Umbilical cord (tissue), 2 donors: ENCODE measurements around the gene RNF126. TPM values are rescaled to one million over a fixed set of nuclear protein-coding genes. Genes with fewer than 3 reads are reported as not detected.

Experiments used
- DNase-seq: peaks from one replicate; pipeline ENCODE4 v3.0.0-alpha.2; 2015; ENCODE audit warnings: low spot score
- total RNA-seq: library from RNA; depleted of rRNA; stranded (reverse); fragments of >200 nt; gene quantifications from one replicate; pipeline ENCODE4 v1.2.3, GENCODE V29; 2014; ENCODE audit warnings: low replicate concordance; ENCODE audit not compliant: insufficient read depth

The RNF126 gene
- total RNA-seq, 1 donor from 2014 or later, result 1.7 TPM

DNA sequence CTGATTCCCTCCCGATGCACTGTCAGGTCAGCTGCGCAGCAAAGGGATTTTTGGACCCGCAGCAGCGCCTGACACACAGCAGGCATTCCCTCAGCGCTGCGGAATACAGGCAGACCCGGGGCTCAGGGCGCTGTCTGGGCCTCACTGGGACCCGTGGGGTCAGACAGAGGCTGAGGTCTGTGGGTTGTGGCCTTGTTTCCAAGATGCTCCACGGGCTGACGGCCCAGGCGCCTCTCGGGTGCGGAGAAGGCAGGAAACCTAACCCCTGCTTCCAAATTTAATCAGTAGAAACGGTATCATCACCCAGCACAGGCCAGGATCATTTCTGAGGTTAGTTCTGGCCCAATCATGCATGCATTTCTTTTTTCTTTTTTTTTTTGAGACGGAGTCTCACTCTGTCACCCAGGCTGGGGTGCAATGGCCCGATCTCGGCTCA, 686 bp upstream of the RNF126 start:
- no peak for DNase-seq

DNA sequence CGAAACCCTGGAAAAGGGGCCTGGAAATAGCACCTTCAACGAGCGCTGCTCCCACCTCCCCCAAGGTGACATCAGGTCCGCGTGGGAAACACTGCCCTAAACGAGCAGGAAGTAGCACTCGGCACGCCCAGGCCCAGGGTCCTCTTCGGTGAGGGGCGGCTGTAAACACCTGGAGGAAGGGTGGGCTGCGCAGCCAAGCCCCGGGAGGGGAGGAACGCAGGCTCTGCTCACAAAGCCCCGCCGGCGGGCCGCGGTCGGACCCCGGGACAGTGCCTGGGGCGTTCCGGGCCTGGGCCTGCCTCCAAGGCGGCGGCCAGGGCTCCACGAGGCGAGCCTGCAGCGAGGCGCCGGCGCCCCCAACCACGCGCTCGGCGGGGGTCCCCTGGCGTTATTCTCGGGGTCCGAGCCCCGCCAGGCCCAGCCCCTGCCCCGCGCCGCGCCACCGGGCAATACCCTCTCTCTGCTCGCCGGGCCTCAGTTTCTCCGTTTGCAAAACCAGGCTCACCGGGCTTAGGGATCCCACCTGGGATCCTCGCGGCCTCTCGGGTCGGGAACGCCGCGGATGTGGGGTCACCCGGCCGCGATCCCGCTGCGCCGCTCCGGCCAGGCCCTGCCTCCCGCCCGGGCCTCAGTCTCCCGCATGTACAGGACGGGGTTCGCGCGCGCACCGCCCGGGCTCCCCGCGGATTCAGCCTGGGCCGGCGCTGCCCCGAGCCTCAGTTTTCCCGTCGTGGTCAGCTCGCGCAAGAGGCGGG, 630 bp downstream of the RNF126 start:
- DNase-seq, result no peak

DNA sequence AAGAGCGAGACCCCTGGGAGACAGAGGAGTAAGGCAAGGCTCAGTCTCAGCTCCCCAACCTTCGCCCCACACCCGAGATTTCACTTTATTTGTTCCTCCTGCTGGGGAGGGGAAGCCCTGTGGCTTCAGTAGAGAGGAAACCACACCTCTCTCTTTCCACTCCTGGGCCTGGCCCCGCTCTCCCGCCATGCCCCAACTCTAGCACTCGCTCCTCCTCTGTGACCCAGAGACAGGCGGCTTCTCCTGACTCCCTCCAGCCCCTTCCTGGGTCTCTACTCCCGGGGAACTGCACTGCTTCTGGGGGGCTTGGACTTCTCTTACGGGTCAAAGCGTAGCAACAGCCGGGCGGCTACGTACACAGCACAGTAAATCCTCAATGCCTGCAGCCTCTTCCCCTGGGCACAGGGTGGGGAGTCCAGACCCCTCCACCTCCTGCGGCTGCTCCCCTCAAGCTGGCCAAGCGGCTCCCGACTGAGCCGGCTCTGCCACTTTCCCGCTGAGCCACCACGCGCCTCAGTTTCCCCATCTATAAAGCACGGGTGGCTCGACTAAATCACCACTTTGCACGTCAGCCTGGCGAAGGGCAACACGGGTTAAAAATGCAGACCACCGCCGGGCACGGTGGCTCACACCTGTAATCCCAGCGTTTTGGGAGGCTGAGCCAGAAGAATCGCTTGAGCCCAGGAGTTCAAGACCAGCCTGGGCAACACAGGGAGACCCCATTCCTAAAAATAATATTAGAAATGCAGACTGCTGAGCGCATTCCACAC, 1.4 kb downstream of the RNF126 start:
- DNase-seq, result no peak

DNA sequence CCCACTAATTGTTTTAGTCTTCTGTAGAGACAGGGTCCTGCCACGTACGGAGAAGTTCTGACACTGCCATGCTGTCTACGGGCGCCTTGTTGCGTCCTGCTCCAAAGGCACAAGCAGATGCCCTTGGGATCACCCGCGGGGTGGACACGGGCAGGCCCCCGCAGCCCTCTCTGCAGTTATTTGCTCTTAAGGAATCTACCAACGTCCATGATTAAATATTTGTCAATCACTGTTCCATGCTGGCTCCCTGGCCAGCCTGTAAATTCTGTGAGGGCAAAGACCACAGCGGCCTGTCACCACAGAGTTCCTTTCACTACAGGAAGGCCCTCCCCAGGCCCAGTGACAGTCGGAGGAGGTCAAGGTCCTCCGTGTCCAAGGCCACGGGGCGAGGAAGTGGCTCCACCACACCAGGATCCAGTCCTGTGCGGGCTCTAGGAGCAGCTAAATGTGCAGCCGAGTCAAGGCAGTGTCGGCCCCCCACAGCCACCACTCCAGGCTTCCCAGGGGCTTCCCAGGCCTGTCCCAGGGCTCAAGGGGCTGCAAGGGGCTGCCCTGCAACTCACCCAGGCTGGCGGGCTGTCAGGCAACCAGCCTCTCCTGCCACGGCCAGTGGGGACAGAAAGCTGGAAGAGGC, 2.1 kb downstream of the RNF126 start:
- no peak for DNase-seq

- DNase-seq, result no peak
Observed at GRCh38 chr19:658916-659839, 3.8 kb downstream of the RNF126 start.

GRCh38 chr19:658059-658839, 4.8 kb downstream of the RNF126 start:
- no peak for DNase-seq

DNA sequence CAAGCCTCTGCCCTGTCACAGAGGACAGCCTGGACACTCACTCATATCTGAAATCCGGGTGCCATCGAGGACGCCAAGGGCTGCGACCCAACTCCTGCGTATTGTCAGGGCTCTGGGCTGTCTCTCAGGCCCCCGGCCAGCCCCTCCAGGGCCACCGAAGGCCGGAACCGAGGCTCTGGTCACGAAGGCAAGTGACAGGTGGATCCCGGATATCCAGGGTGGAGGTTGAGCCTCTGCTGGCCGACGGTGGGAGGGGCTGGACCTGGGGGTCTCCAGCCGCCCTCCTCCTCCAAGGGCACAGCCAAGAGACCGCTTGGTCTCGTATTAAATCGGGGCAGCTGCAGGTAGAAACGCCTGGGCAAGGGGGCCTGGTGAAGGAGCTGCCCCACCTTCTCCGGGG, 5.4 kb downstream of the RNF126 start:
- DNase-seq, result no peak

DNA sequence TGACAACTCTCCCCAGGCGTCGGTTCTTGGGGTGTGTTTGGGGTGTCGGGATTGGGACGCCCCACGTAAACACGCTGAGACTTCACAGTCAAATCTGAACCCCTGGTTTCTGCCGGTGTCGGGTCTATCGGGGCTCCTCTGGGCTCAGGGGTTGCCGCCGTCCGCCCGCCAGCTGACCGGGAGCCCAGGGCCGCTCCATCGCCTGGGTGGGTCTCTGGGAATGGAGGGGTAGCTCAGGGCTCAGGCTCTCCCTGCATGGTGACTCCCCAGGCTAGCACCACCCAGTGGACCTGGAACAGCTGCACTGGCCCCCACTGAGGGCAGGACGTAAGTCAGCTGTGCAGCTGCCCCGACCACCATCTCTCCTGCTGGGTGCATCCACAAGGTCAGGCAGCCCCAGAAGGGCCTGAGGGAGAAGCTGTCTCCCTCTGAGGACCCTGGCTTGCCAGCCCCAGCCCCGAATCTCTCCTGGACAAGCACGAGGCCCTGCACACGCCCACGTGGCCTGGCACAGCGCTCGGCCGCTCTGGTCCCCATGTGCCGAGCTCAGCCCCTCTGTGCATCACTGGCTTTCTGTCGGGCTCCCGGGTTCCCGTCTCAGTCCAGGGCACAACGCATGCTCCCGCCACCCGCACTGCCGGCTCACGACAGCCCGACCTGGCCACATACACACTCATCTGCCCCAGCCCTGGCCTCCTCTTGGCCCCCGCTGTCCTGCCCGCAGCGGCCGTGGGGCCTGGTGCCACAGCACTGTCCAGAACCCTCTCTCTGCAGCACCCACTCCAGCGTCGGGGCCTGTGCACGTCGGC, 6.1 kb downstream of the RNF126 start:
- DNase-seq, result no peak

GRCh38 chr19:655691-656090, 7.3 kb downstream of the RNF126 start:
- no peak for DNase-seq

GRCh38 chr19:653425-653824, 9.6 kb downstream of the RNF126 start:
- DNase-seq, result no peak

- DNase-seq, result no peak
Observed at GRCh38 chr19:652467-653389, 10.3 kb downstream of the RNF126 start.

GRCh38 chr19:651991-652390, 11.0 kb downstream of the RNF126 start:
- DNase-seq, result no peak

GRCh38 chr19:651114-651818, 11.7 kb downstream of the RNF126 start:
- DNase-seq, result no peak

GRCh38 chr19:650121-650520, 12.9 kb downstream of the RNF126 start:
- no peak for DNase-seq

DNA sequence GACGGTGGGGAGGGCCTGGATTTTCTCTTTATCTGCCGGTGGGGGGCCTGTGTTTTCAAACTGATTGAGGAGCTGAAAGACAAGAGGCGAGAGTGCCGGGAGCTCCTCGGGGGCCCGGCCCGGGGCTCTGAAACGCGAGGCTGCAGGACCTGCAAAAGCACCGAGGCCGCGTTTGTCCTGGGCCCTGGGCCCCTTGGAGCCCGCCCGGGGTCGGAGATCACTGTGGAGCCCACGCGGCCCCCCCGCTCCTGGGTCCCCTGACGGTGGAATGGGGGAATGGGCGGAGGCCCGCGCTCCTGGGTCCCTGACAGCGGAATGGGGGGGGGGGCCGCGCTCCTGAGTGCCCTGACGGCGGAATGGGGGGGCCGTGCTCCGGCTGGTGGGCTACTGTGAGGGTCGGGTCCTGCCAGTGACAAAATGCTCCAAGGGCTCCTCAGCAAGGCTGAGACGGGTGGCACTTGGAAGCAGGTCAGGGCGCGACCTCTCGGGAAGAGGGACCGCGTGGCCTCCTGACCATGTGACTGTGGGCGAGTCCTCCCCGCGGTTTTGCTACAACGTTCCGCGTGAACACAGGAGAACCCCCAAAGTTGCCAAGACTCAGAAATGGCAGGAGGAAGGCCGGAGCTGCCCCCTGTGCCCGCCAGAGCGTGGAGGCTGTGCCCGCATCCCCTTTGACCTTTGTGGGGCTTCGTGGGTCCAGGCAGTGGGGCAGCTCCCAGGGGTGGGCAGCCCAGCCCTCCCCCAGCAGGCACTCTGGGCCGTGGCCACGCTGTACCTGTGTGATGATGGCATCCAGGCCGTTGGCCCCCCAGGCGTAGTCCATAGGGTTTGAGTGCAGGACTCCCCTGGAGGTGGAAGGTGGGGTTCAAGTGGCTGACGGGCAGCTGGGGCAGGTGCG, 13.9 kb downstream of the RNF126 start:
- DNase-seq, result no peak

GRCh38 chr19:648305-648704, 14.7 kb downstream of the RNF126 start:
- no peak for DNase-seq
